Measurements from ENCODE around the gene SERTAD4. TPM values are rescaled to one million over a fixed set of nuclear protein-coding genes. Genes with fewer than 3 reads are reported as not detected.

The SERTAD4 gene
- total and polyA plus RNA-seq, 2 of the 8 experiments (the other 6 are each of a cell fraction or from before 2014, with no cell fraction given), result 0.54 to 3.2 TPM

DNA sequence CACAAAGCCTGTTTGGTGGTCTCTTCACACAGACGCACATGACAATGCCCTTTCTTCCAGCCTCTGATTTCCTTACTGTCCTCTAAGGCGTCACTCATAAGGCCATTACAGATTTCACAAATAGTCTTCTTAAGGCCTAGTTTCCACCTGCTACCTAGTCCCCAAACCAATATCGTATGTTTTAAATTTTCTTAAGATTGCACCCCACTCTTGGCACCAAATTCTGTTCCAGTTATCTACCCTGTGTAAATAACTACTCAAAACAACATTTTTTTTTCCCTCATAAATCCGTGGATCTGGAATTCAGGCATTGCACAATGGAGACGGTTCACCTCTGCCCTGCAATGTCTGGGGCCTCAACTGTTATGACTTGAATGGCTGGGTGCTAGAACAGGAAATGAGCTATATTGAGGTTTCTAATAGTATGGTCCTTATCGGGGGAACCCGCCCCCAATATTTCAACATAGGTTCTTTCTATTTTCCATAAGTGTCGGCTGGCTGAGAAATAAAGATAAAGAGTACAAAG is 36.9 kb upstream of the SERTAD4 start:
- DNase-seq (ENCODE audit: low read depth in 1 of 2, low spot score in 2 of 2), result no peak
- no peak overlapping the region for H3K23ac ChIP-seq (ENCODE audit: insufficient read length)
- H3K56ac ChIP-seq (replicated peaks; ENCODE audit: insufficient read length, low read depth, low read length), result no peak overlapping the region
- no peak overlapping the region for H4K91ac ChIP-seq (replicated peaks; ENCODE audit: insufficient read length, low read length)
- no peak overlapping the region for H3K9ac ChIP-seq (replicated peaks in 1 of 4; ENCODE audit: extremely low read depth in 1 of 4, low read depth in 3 of 4, low read length in 3 of 4)
- no peak overlapping the region for H2BK15ac ChIP-seq (ENCODE audit: low read length)
- no peak overlapping the region for H2BK20ac ChIP-seq (ENCODE audit: low read length)
- H3K36me3 ChIP-seq (ENCODE audit: control insufficient read depth in 2 of 4, insufficient read depth in 4 of 4, low read length in 3 of 4), result no peaks in the 10 kb centered on the region
- H3K18ac ChIP-seq (ENCODE audit: extremely low read depth, low read length), result no peak overlapping the region
- CTCF ChIA-PET (ENCODE audit: partially characterized antibody), result no interaction called here
- H3K27ac ChIP-seq (ENCODE audit: low read depth, low read length), result no peak overlapping the region
- no peak overlapping the region for H3K4ac ChIP-seq (replicated peaks; ENCODE audit: insufficient read length, low read depth, low read length)
- no peak overlapping the region for H2BK12ac ChIP-seq (ENCODE audit: low read depth, low read length)
- H2AFZ ChIP-seq (ENCODE audit: low read length), result no peak overlapping the region
- H4K20me1 ChIP-seq (replicated peaks in 1 of 2; ENCODE audit: control insufficient read depth in 1 of 2, insufficient read depth in 2 of 2, low read length in 2 of 2), result no peaks in the 10 kb centered on the region
- no peak overlapping the region for H2BK120ac ChIP-seq (replicated peaks; ENCODE audit: low read depth, low read length)
- WGBS, 2 experiments (ENCODE audit: extremely low coverage in 1 of 2, insufficient coverage in 1 of 2, insufficient read length in 1 of 2, insufficient replicate concordance in 2 of 2, low coverage in 1 of 2, low lambda C conversion rate in 2 of 2, missing lambda C conversion rate in 1 of 2), result 89% methylated on average over 8 of the region's 8 CpGs; no CpG with 5 or more reads in 1 of the 2 experiments
- no peak overlapping the region for H3K4me2 ChIP-seq (ENCODE audit: insufficient read depth in 1 of 2, low read depth in 2 of 2, low read length in 2 of 2)
- no peak overlapping the region for H3K4me3 ChIP-seq (ENCODE audit: extremely low read depth in 1 of 4, insufficient read depth in 2 of 4, low read depth in 3 of 4, low read length in 4 of 4)
- no peak overlapping the region for H2AK5ac ChIP-seq (ENCODE audit: low read depth, low read length)
- no peak overlapping the region for H4K8ac ChIP-seq (ENCODE audit: extremely low read depth, insufficient read depth, low read length)
- H4K5ac ChIP-seq (ENCODE audit: insufficient read length, low read depth, low read length), result no peak overlapping the region
- H3K79me2 ChIP-seq (ENCODE audit: control insufficient read depth in 1 of 2, insufficient read depth in 2 of 2, low read length in 2 of 2), result no peaks in the 10 kb centered on the region
- FAIRE-seq, result no peak
- H2BK5ac ChIP-seq (ENCODE audit: low read depth, low read length), result no peak overlapping the region
- H3K23me2 ChIP-seq (ENCODE audit: low read depth, low read length), result no peaks in the 10 kb centered on the region; the same call in 1 of the 2 replicates
- no peaks in the 10 kb centered on the region for H3K4me1 ChIP-seq (replicated peaks in 1 of 4; ENCODE audit: control insufficient read depth in 3 of 4, insufficient read depth in 4 of 4, low read length in 3 of 4)
- H3K14ac ChIP-seq (ENCODE audit: insufficient read length), result no peak overlapping the region
- peaks cover 5 to 11% of the 10 kb centered on the region in 2 experiments for H3K9me3 ChIP-seq (ENCODE audit: insufficient read depth in 2 of 2, low read depth in 1 of 2, low read length in 1 of 2)
- POLR2A ChIA-PET (ENCODE audit: partially characterized antibody), result no interaction called here
- no peaks in the 10 kb centered on the region for H3K27me3 ChIP-seq (replicated peaks in 1 of 4; ENCODE audit: control insufficient read depth in 3 of 4, extremely low read depth in 1 of 4, insufficient read depth in 3 of 4, low read length in 3 of 4)
- no peaks in the 10 kb centered on the region for H3K79me1 ChIP-seq (ENCODE audit: low read depth, low read length)
- TF ChIP-seq POLR2AphosphoS5 (IDR thresholded peaks at IDR 0.05; ENCODE audit: low read depth, low read length), result no peak
- TF ChIP-seq SP1 (IDR thresholded peaks at IDR 0.05; ENCODE audit: low read depth, low read length), result no peak
- TF ChIP-seq POLR2A (IDR thresholded peaks at IDR 0.05; ENCODE audit: control extremely low read depth in 1 of 2, low read depth in 2 of 2, low read length in 2 of 2), result no peak
- TF ChIP-seq FOSL1 (IDR thresholded peaks at IDR 0.05; ENCODE audit: insufficient read depth, low read depth, low read length), result no peak
- no peak for TF ChIP-seq CHD1 (IDR thresholded peaks at IDR 0.05; ENCODE audit: low read depth, low read length)
- TF ChIP-seq ASH2L (IDR thresholded peaks at IDR 0.05; ENCODE audit: low read length), result no peak
- TF ChIP-seq ZNF274 (IDR thresholded peaks at IDR 0.05; ENCODE audit: borderline replicate concordance, extremely low read depth, low read length), result no peak
- no peak for TF ChIP-seq RBBP5 (IDR thresholded peaks at IDR 0.05; ENCODE audit: borderline replicate concordance, low read depth, low read length)
- no peak for TF ChIP-seq GTF2F1 (IDR thresholded peaks at IDR 0.05; ENCODE audit: borderline replicate concordance, low read depth, low read length)
- TF ChIP-seq YY1 (IDR thresholded peaks at IDR 0.05; ENCODE audit: low read depth, low read length), result no peak
- TF ChIP-seq RAD21 (IDR thresholded peaks at IDR 0.05 in 1 of 2, conservative IDR thresholded peaks at IDR 0.05 in 1 of 2; ENCODE audit: low read depth in 2 of 2, low read length in 2 of 2), result no peak
- no peak for TF ChIP-seq HDAC6 (IDR thresholded peaks at IDR 0.05; ENCODE audit: low read depth, low read length)
- no peak for TF ChIP-seq CBX5 (IDR thresholded peaks at IDR 0.05; ENCODE audit: low read depth, low read length)

Measured in H1 (cell line).